Endothelial cell of umbilical vein (primary cell): ENCODE data around the gene PCDHGC3. TPM values are rescaled to one million over a fixed set of nuclear protein-coding genes. Genes with fewer than 3 reads are reported as not detected.

Experiments used
- BruUV-seq: library from RNA; stranded (reverse); fragments of 400-500 nt; replicated peaks from 2 replicates; lab custom pipeline; 2021; lab: Mats Ljungman, UMichigan
- CTCF ChIA-PET: fragments of 300-600, 350-600 bp; sonication (Branson Sonifier 250); formaldehyde crosslinking; loops from one replicate; lab custom pipeline; 2021; ENCODE audit warnings: antibody characterized with exemption, inconsistent platforms; lab: Charles Lee
- POLR2A ChIA-PET: fragments of 300-600, 350-600 bp; sonication (Branson Sonifier 250); formaldehyde crosslinking; loops from one replicate; lab custom pipeline; 2021; ENCODE audit warnings: antibody characterized with exemption, inconsistent platforms; lab: Charles Lee
- DNase-seq: peaks from one replicate; pipeline ENCODE4 v3.0.0-alpha.2; 2011; ENCODE audit warnings: low read depth, low spot score
- FAIRE-seq: peaks from 2 replicates; lab custom pipeline; 2011; peaks lifted over from hg19 to GRCh38; lab: Jason Lieb, UNC
- H2AFZ ChIP-seq: 2 replicates; pipeline ENCODE4 v1.6.0; 2012; ENCODE audit warnings: low read depth, low read length, control low read depth, inconsistent platforms
- H3K27ac ChIP-seq: 2 replicates; pipeline ENCODE4 v1.5.1; 2011; ENCODE audit warnings: low read depth, mild to moderate bottlenecking, control low read depth, low read length, moderate library complexity; ENCODE audit not compliant: insufficient read depth
- H3K27me3 ChIP-seq, 2 experiments: 2 replicates each; pipeline versions ENCODE4 v1.6.0 to v1.6.1; 2011; ENCODE audit warnings: low read length in 2 of 2, mixed read lengths in 1 of 2; ENCODE audit not compliant: control insufficient read depth in 2 of 2, insufficient read depth in 2 of 2
- H3K36me3 ChIP-seq, 2 experiments: 2 replicates in 1 of 2; 3 replicates in 1 of 2; pipeline ENCODE4 v1.5.1; 2011; ENCODE audit warnings: low read length in 2 of 2, mild to moderate bottlenecking in 1 of 2, moderate library complexity in 1 of 2; ENCODE audit not compliant: control insufficient read depth in 2 of 2, insufficient read depth in 2 of 2; ENCODE audit errors: extremely low read depth in 1 of 2
- H3K4me1 ChIP-seq: 3 replicates; pipeline ENCODE4 v1.5.1; 2011; ENCODE audit warnings: mild to moderate bottlenecking, low read length; ENCODE audit not compliant: control insufficient read depth, insufficient read depth; ENCODE audit errors: extremely low read depth
- H3K4me2 ChIP-seq: 2 replicates; pipeline ENCODE4 v1.6.1; 2011; ENCODE audit warnings: low read length, control low read depth, mixed read lengths; ENCODE audit not compliant: insufficient read depth
- H3K4me3 ChIP-seq, 3 experiments: fragments of 200-600 bp in 1 of 3; sonication (generic), shearing (Covaris generic) in 1 of 3; replicated peaks in 1 of 3; 2 replicates each; pipeline ENCODE4 v1.5.1; 2011 to 2016; ENCODE audit warnings: control low read depth in 3 of 3, low read length in 3 of 3, mild to moderate bottlenecking in 2 of 3, inconsistent platforms in 1 of 3, low read depth in 1 of 3, moderate library complexity in 1 of 3; ENCODE audit not compliant: insufficient read depth in 1 of 3
- H3K79me2 ChIP-seq: 2 replicates; pipeline ENCODE4 v1.6.0; 2012; ENCODE audit warnings: low read length, inconsistent platforms; ENCODE audit not compliant: control insufficient read depth, insufficient read depth
- H3K9ac ChIP-seq: replicated peaks from 2 replicates; pipeline ENCODE3; 2011; ENCODE audit warnings: low read length, control low read depth; ENCODE audit not compliant: insufficient read depth; ENCODE audit errors: extremely low read depth
- H3K9me1 ChIP-seq: replicated peaks from 3 replicates; pipeline ENCODE4 v1.6.0; 2011; ENCODE audit warnings: mild to moderate bottlenecking, low read length; ENCODE audit not compliant: control insufficient read depth, insufficient read depth; ENCODE audit errors: extremely low read depth
- H3K9me3 ChIP-seq: replicated peaks from 2 replicates; pipeline ENCODE4 v1.5.1; 2012; ENCODE audit warnings: low read length, inconsistent platforms; ENCODE audit not compliant: control insufficient read depth, insufficient read depth
- H4K20me1 ChIP-seq: replicated peaks from 2 replicates; pipeline ENCODE3; 2011; ENCODE audit warnings: mild to moderate bottlenecking, low read length; ENCODE audit not compliant: control insufficient read depth, insufficient read depth; ENCODE audit errors: extremely low read depth
- EZH2 ChIP-seq: IDR thresholded peaks from 2 replicates; pipeline ENCODE4 v1.6.1; 2012; ENCODE audit warnings: borderline replicate concordance, low read depth, mild to moderate bottlenecking, moderate library complexity, low read length, inconsistent platforms; ENCODE audit not compliant: severe bottlenecking
- FOS ChIP-seq: IDR thresholded peaks from 2 replicates; pipeline ENCODE4 v1.6.1; 2011; ENCODE audit warnings: mild to moderate bottlenecking, low read length, moderate library complexity, borderline replicate concordance; ENCODE audit not compliant: insufficient read depth
- GATA2 ChIP-seq: IDR thresholded peaks from 2 replicates; pipeline ENCODE4 v1.7.0; 2011; ENCODE audit warnings: low read depth, mild to moderate bottlenecking, moderate library complexity, mixed read lengths, low read length; ENCODE audit not compliant: insufficient read length, insufficient read depth
- JUN ChIP-seq: IDR thresholded peaks from 2 replicates; pipeline ENCODE4 v1.6.1; 2011; ENCODE audit warnings: borderline replicate concordance, low read depth; ENCODE audit not compliant: insufficient read length, insufficient read depth
- MAX ChIP-seq: IDR thresholded peaks from 2 replicates; pipeline ENCODE4 v1.6.1; 2011; ENCODE audit not compliant: insufficient read depth, insufficient read length
- MYC ChIP-seq: IDR thresholded peaks from one replicate; pipeline ENCODE4 v1.6.1; 2011; ENCODE audit warnings: mild to moderate bottlenecking, low read depth, low read length
- POLR2A ChIP-seq: IDR thresholded peaks from 2 replicates; pipeline ENCODE4 v1.6.1; 2012; ENCODE audit warnings: low read depth, mild to moderate bottlenecking, control low read depth, low read length
- POLR2AphosphoS5 ChIP-seq: IDR thresholded peaks from 2 replicates; pipeline ENCODE4 v1.6.1; 2012; ENCODE audit warnings: low read depth, mild to moderate bottlenecking, control low read depth, low read length, moderate library complexity; ENCODE audit not compliant: insufficient read depth
- dilution Hi-C: fragments of 300-500 bp; cut with MboI; formaldehyde crosslinking; loops from one replicate; pipeline ENCODE4 v1.15.0; 2019; ENCODE audit warnings: low sequenced_read_pairs; ENCODE audit not compliant: extremely low pct_ligation_motif_present
- intact Hi-C: fragments of 100-400 bp; cut with micrococcal nuclease; formaldehyde crosslinking; loops from one replicate; pipeline ENCODE4 v1.10.0; 2022
- polyA plus RNA-seq, 4 experiments: library from polyadenylated mRNA; depleted of rRNA in 3 of 4; stranded (reverse) in 3 of 4; unstranded in 1 of 4; fragments of >200 nt; gene quantifications; 2 replicates each; pipeline versions ENCODE4 v1.2.1 to v1.2.3, GENCODE V29; 2011 to 2012; ENCODE audit warnings: missing spikeins in 1 of 4
- total RNA-seq: library from RNA; stranded (reverse); gene quantifications from 2 replicates; pipeline ENCODE4 v1.2.3, GENCODE V29; 2021
- TF ChIP-seq, protein P1 (sequence below), 2 donors: IDR thresholded peaks; 1 replicate in 1 of 2; 2 replicates in 1 of 2; pipeline ENCODE4 v1.5.1; 2011; ENCODE audit warnings: low read length in 2 of 2, mild to moderate bottlenecking in 2 of 2, moderate library complexity in 2 of 2, control low read depth in 1 of 2, inconsistent platforms in 1 of 2, low read depth in 1 of 2; ENCODE audit not compliant: insufficient read depth in 1 of 2; ENCODE audit errors: extremely low read depth in 1 of 2

PCDHGC3 gene
- total and polyA plus RNA-seq, 2 donors (not counting 3 experiments of a cell fraction or from before 2014, with no cell fraction given): 9.2 to 36.1 TPM

- no peak overlapping the region for H3K9ac ChIP-seq
- H3K79me2 ChIP-seq: no peaks in the 10 kb centered on the region
- POLR2A ChIA-PET: interaction anchor here (1.0 kb wide), 1 partner anchor 37 kb away, joined by 3 read pairs; no protein-coding TSS in a partner anchor
- intact Hi-C loops: loop anchor here (2.0 kb wide), 1 partner anchor 25 kb away; no protein-coding TSS in a partner anchor
- no peaks in the 10 kb centered on the region for H3K9me1 ChIP-seq
- H3K27me3 ChIP-seq: peaks cover 5 to 17% of the 10 kb centered on the region in 2 experiments
- BruUV-seq: no TSS peak
- no peak overlapping the region for H3K27ac ChIP-seq
- no peak overlapping the region for H2AFZ ChIP-seq
- no peaks in the 10 kb centered on the region for H3K9me3 ChIP-seq
- peak overlapping the region in 2 of 3 experiments; percentile 6 to 19 for H3K4me3 ChIP-seq
- dilution Hi-C loops: no loop called here
- no peaks in the 10 kb centered on the region for H3K36me3 ChIP-seq
- H4K20me1 ChIP-seq: no peaks in the 10 kb centered on the region
- H3K4me1 ChIP-seq: peaks cover 10% of the 10 kb centered on the region
- FAIRE-seq (peak; percentile 68), DNase-seq (no peak)
- TF ChIP-seq POLR2AphosphoS5: no peak
- TF ChIP-seq FOS: no peak
- TF ChIP-seq, protein P1, sequence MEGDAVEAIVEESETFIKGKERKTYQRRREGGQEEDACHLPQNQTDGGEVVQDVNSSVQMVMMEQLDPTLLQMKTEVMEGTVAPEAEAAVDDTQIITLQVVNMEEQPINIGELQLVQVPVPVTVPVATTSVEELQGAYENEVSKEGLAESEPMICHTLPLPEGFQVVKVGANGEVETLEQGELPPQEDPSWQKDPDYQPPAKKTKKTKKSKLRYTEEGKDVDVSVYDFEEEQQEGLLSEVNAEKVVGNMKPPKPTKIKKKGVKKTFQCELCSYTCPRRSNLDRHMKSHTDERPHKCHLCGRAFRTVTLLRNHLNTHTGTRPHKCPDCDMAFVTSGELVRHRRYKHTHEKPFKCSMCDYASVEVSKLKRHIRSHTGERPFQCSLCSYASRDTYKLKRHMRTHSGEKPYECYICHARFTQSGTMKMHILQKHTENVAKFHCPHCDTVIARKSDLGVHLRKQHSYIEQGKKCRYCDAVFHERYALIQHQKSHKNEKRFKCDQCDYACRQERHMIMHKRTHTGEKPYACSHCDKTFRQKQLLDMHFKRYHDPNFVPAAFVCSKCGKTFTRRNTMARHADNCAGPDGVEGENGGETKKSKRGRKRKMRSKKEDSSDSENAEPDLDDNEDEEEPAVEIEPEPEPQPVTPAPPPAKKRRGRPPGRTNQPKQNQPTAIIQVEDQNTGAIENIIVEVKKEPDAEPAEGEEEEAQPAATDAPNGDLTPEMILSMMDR (IDR thresholded peaks at IDR 0.05; ENCODE audit: extremely low read depth in 1 of 2, insufficient read depth in 1 of 2, low read depth in 1 of 2, low read length in 2 of 2): no peak
- TF ChIP-seq MAX: no peak
- TF ChIP-seq GATA2: no peak
- TF ChIP-seq POLR2A: no peak
- no peak for TF ChIP-seq EZH2
- no peak for TF ChIP-seq JUN
- no peak for TF ChIP-seq MYC
- CTCF ChIA-PET: interaction anchor here (0.7 to 4.1 kb wide), 11 partner anchors 8 to 135 kb away, joined by 3 to 25 read pairs (median 5); partner anchors contain the start of genes DIAPH1, PCDHGA12 and PCDHGC3
- peak overlapping the region; percentile 78 for H3K4me2 ChIP-seq
These were observed 8.5 kb downstream of the PCDHGC3 start for GRCh38 chr5:141484310-141484640.
